ENCODE results near the gene PWWP2B.

Gene PWWP2B

DNA sequence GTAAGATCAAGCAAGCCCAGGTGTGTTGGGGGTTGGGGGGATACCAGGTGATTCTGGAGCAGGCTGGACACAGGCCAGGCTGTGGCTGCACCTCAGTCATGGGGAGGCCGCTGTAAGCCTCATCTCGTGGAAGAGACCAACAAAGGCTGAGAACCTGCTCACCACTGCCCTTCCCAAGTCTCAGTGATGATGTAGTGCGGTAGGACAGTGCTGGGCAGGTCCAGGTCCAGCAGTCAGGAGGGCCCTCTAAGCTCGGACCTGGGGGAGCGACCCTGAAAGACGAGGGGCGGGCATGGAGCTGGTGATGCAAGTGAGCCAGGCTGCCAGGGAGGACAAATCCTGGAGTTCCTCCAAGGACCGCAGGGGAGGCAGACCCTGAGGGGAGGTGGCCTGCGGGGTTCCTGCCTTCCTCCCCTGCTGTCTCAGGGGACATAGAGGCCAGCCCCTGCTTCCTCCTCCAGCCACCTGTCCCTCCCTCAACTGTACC lies 3.3 kb upstream of the PWWP2B start:
- DNase-seq (no peak), ATAC-seq (no peak)
- no peaks in the 10 kb centered on the region for H3K27me3 Mint-ChIP-seq
- H3K4me3 Mint-ChIP-seq = no peak overlapping the region
- H3K27ac Mint-ChIP-seq = peak overlapping the region in 1 of 2 donors; percentile 75
- H3K9me3 Mint-ChIP-seq = peaks cover 9 to 12% of the 10 kb centered on the region in 2 donors
- H3K4me1 Mint-ChIP-seq = peaks cover 37% of the 10 kb centered on the region

DNA sequence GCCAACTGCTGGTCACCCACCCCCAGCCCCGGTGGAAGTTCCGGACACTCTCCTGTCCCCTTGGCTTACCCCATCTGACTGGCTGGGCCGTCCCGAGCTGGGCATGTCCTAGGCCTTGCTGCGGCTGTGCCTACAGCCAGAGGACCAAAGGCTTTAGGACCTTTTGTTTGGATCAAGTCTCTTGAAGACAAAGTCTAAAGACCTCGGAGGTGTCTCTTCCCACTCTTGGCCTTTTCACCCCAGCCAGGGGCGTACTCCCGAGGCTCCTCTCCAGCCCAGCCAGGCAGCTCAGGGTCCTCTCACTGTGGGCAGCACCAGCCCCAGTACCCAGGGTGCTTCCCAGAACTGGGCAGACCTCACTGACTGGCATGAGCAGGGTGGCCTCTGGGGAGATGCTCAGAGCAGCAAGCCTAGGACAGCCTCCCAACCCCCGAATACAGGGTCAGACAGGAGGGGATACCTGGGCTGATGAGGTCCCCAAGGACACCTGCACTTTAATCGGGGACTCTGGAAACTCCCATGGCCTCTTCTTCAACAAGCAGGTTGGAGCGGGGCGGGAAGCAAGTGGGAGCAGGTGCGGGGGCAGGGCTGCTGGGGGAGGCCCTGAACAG lies 2.7 kb upstream of the PWWP2B start:
- Mint-ChIP-seq H3K27ac (peak overlapping the region in 1 of 2 donors; percentile 10), H3K9me3 (peaks cover 9 to 12% of the 10 kb centered on the region in 2 donors), H3K4me3 (peak overlapping the region in 1 of 2 donors; percentile 19), H3K27me3 (no peaks in the 10 kb centered on the region), H3K4me1 (peaks cover 40% of the 10 kb centered on the region)
- ATAC-seq = no peak
- DNase-seq = no peak

DNA sequence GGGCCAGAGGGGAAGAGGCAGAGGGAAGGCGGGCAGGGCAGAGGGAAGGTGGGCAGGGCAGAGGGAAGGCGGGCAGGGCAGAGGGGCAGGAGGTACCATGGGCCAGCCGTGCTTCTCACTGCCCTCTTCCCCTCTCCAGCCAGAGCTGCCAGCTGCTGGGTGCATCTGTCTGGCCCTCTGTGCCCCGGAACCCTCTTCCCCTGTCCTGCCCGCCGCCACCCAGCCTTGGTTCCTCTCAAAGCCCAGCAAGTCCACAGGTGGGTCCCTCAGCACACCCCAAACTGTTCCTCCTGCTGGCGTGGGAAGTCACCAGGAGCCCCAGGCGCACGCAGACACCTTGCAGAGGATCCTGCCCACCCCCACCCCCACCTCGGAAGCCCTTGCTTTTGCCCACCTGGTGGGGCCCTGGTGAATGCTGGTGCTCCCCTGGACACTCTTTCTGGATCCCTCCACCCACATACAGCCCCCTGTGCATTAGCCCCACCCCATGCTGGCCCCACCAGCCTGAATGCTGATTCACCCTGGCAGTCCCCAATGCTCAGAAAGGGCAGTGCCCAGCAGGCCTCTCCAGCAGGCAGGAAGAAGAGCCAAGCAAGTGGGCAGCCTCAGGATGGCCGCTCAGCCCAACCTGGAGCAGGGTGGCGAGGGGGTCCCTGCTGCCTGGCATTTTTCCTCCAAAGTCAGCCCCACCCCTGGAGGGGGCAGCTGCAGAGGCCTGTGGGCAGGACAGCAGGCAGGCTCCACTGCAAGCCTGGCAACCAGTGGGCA lies 1.9 kb upstream of the PWWP2B start:
- ATAC-seq = no peak
- H3K4me1 Mint-ChIP-seq = peaks cover 44% of the 10 kb centered on the region
- peaks cover 9 to 12% of the 10 kb centered on the region in 2 donors for H3K9me3 Mint-ChIP-seq
- H3K27ac Mint-ChIP-seq = no peak overlapping the region
- no peak for DNase-seq
- H3K27me3 Mint-ChIP-seq = no peaks in the 10 kb centered on the region
- peak overlapping the region; percentile 19 to 49 for H3K4me3 Mint-ChIP-seq

DNA sequence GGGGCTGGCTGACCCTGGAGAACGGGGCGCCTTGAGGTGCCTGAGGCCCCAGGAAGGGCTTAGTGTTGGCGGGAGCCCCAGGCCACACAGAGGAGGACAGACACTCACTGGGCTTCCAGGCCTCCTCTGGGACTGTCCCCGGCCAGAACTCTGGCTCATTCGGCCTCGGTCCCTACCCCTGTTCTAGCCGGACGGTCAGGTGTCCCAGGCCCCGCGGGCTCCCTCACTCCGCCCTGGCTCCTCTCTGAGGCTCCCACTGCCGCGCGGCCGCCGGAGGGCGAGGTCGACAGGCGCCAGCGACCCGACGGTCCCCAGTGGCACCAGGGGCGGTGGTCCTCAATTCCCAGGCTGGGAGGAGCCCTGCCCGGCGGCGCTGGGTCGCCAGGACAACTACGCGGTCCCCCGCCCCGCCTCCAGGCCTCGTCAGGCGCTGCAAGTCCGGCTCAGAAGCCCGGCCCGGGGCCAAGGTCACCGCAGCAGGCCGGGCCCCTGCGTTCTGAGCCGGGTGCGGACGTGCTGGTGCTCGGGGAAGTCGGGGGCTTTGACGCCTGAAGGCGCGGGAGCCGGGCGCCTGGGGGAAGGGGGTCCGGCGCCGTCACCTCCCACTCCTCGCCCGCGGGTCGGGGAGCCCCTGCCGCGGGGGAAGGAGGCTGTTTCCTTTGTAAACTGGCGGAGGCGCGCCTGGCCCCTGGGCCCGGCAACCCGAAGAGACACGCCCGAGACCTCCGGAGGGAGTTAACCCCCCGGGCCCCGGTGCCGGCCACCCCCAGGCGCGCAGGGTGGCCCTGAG lies 1.1 kb upstream of the PWWP2B start:
- Mint-ChIP-seq H3K4me3 (peak overlapping the region in 1 of 2 donors; percentile 49), H3K27ac (no peak overlapping the region), H3K27me3 (no peaks in the 10 kb centered on the region), H3K4me1 (peaks cover 51% of the 10 kb centered on the region), H3K9me3 (peaks cover 9 to 12% of the 10 kb centered on the region in 2 donors)
- peak; percentile 3 for ATAC-seq
- DNase-seq = no peak

DNA sequence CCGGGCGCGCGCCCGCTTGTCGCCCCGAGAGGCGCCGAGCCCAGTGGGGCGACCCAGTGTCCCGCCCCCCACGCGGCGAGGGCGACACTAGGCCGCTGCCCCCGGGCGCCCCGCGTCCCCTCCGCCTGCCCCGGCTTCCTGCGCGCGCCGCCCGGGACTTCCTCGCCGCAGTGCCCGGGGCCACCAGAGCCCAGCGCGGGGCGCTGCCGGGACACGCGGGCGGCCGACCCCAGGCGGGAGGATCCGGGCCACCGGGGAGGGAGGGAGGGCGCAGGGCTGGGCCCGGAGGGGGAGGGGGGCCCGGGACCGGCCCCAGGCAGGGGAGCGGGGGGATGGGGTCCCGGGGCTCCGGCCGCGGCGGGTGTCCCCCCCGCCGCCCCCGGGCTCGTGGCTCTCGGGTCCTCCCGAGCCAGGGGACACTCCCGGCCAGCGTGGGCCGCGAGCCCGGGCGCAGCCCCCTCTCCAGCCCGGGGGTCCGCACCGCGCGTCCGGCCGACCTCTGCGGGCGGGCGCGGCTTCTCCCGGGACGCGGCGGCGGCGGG lies 435 bp upstream of the PWWP2B start:
- peaks cover 51% of the 10 kb centered on the region for H3K4me1 Mint-ChIP-seq
- H3K27me3 Mint-ChIP-seq = no peaks in the 10 kb centered on the region
- no peak overlapping the region for H3K27ac Mint-ChIP-seq
- no peak overlapping the region for H3K4me3 Mint-ChIP-seq
- DNase-seq (peak; percentile 71), ATAC-seq (peak; percentile 73)
- H3K9me3 Mint-ChIP-seq = peaks cover 9 to 12% of the 10 kb centered on the region in 2 donors

DNA sequence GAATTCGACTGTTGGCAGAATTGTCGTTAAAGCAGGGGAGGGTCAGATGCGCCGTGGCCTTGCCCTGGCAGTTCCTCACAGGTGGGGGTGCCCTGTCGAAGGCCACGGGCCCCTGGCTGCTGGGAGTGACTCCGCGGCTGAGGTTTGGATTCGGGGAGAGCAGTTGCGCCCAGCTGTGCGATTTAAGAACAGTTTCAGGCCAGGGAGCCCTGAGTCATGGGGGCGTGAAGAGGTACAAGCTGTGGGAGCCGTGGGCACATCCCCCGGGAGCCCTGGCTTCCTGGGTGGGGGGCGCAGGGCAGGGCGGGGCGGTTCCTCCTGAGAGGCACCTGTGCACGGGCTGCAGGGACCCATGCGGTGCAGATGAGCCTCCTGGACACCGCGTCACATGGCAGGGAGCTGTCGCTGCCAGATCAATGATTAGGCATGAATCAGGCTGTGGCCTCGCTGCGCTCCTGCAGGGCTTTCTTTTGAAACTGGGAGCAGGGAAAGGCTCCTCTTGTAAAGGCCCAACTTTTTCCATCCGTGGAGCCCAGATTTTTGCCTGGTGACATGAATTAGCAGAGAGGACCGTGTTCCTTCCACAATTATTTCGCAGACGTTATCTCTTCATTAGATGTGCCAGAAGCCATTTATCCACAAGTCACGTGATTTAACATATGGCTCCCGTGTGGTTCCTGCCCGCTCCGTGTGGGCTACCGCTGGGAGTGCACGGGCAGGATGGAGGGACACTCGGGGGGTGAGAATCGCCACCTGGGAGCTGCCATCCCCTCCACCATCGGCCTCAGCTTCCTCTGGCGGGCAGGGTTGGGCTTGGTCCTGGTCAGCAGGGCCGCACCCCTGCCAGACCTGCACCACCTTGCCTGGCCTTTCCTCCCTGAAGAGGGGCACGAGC lies 918 bp downstream of the PWWP2B start:
- DNase-seq (peak in 1 of 2 donors; percentile 57), ATAC-seq (peak; percentile 45)
- Mint-ChIP-seq H3K27ac (peak overlapping the region in 1 of 2 donors; percentile 42), H3K9me3 (no peaks in the 10 kb centered on the region), H3K4me1 (peaks cover 51% of the 10 kb centered on the region), H3K4me3 (peak overlapping the region; percentile 79 to 90), H3K27me3 (no peaks in the 10 kb centered on the region)

DNA sequence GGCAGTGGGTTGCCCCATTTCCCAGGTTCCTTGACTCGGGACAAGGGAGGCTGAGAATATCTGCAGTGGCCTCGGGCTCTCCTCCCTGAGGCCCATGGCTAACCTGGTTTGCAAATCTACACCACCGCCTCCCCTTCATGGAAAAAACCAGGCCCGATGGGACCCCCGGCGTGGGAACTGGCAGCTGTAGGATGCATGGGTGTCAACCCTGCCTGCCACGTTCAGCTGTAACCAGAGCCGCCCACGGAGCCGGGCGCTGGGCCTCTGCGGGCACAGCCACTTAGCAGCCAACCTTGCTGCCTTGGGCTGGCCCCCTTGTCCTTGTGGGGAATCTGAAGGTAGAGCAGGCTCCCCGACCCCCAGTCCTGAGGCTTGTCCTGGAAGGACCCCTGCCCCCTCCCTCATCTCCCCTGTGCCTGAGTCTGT lies 1.6 kb downstream of the PWWP2B start:
- peaks cover 51% of the 10 kb centered on the region for H3K4me1 Mint-ChIP-seq
- ATAC-seq (no peak), DNase-seq (no peak)
- no peak overlapping the region for H3K4me3 Mint-ChIP-seq
- H3K27ac Mint-ChIP-seq = peak overlapping the region in 1 of 2 donors; percentile 57
- H3K27me3 Mint-ChIP-seq = no peaks in the 10 kb centered on the region
- H3K9me3 Mint-ChIP-seq = no peaks in the 10 kb centered on the region

DNA sequence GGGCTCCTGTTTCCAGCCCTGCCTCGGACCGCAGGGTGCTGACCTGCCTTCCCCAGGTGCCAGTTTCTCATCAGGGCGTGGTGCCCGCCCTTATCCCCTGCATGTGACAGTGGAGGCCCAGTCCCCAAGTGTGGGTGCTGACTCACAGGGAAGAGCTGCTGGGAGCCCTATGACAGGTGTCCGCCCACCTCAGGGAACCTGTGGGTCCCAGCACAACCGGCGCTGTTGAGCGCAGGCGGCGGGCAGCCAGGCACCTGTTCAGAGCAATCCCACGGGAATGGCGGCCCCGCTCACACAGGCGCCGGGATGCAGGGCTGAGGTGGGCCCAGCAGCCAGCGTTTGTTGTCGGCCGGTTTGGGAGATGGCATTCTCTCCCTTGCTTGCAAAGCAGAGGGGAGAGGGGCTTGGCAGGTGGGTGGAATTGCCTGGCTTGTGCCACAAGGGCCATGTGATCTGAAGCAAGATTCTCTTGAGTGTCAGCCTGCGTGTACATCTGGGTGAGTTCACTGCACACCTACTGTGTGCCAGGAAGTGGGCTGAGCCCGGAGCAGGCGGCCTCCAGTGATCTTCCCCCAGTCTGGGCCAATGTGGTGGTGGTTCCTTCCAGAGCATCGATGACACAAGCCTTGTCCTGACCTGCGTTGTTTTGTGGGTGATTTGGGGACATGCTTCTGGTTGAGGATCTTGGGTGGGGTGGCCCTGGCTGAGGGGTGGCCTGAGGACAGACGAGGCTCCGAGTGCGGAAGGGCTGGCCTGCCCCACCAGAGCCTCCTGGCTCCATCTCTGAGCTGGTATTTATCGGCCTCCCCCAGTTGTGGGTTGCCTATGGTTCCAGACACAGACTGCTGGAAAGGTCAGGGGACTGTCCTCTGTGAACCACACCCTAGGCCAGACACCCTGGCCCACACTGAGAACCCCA lies 2.4 kb downstream of the PWWP2B start:
- Mint-ChIP-seq H3K27ac (peak overlapping the region in 1 of 2 donors; percentile 74), H3K4me3 (no peak overlapping the region)

DNA sequence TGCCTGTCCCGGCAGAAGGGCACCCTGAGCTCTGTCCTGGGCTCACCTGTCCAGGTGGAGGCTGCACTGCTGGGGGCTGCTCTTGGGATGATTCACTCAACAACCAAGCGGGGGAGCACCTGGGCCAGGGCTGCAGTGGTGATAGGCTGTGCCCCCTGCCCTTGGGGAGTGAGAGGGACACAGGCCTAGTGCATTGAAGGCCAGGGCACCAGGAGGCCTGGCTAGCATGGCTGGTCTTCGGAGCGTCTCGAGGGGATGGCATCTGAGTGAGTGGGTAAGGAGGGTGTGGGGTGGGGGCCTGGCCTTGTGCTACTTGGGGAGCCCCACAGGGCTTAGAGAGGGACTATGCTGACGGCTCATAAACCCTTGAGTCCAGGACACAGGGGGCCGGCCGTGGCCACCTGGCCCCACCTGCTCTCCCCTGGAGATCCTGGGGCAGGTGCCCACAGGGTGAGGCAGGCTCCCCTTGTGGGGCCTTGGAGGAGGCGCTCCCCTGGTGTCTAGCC lies 3.1 kb downstream of the PWWP2B start:
- Mint-ChIP-seq H3K27me3 (no peaks in the 10 kb centered on the region), H3K27ac (peak overlapping the region in 1 of 2 donors; percentile 37), H3K9me3 (no peaks in the 10 kb centered on the region), H3K4me1 (peaks cover 39% of the 10 kb centered on the region), H3K4me3 (no peak overlapping the region)
- ATAC-seq (no peak), DNase-seq (no peak)

More for the DNA sequence above, 2.4 kb downstream of the PWWP2B start:
- H3K9me3 Mint-ChIP-seq = no peaks in the 10 kb centered on the region
- H3K4me1 Mint-ChIP-seq = peaks cover 46% of the 10 kb centered on the region
- DNase-seq = no peak
- H3K27me3 Mint-ChIP-seq = no peaks in the 10 kb centered on the region
- no peak for ATAC-seq

DNA sequence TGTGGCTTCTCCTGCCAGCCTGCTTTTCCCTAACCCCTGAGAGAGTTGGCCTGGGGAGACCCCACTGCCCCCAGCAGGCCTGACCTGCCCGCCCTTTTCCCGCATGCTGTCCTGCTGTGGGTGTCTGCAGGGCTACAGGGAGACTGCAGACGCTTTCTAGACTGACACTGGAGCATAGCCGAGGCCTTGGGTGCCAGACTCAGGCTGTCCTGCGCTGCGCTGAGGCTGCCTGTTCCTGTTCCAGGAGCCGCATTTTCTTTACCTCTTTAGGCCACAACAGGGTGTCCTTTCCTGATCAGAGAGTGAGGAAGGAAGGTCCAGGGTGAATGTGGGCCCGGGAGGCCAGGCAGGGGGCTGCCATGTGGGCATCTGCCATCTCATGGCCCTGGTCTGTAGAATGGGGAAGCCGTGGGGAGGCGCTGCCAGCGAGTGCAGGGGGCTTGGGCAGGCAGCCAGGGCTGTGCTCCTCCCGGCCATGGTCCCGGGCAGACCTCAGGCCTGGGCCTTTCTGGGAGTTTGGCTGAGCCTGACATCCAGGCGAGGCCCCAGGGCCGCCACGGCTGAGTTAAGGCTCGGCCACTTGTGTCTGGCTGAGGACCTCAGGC lies 3.6 kb downstream of the PWWP2B start:
- Mint-ChIP-seq H3K4me1 (peaks cover 35% of the 10 kb centered on the region), H3K9me3 (no peaks in the 10 kb centered on the region), H3K4me3 (peak overlapping the region in 1 of 2 donors; percentile 45), H3K27ac (peak overlapping the region; percentile 55 to 86), H3K27me3 (no peaks in the 10 kb centered on the region)
- ATAC-seq (no peak), DNase-seq (no peak)

DNA sequence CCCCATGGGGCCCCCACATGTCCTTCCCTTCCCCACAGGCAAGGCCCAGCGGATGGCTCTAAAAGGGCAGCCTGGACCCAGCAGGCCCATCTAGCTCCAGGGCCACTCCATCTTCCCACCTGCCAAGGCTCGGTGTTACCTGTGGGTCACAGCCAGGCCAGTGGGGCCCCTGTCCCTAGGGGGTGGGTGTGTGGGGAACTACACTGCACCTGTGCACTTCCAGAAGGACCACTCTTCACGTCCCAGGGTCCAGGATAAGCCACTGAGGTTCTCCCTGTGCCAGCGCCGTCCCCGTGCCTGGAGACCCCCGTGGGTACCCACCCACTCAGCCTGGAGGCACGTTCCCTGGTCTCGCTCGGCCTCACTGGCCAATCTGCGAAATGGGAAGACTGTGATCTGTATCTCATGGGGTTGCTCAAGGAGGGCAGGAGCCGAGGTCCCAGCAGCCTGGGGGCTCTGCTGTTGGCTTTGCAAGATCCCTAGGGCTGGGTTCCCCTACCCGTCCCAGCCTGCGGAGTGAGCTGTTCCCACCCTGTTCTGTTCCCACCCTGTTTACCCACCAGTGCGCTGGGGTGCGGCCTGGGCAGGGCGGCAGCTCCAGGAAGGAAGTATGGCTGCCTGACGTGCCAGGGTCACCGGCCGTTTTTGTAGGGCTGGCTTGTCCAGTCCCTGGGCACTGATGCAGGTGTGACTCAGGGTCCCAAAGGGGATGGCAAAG lies 4.6 kb downstream of the PWWP2B start:
- no peak for ATAC-seq
- no peak overlapping the region for H3K4me3 Mint-ChIP-seq
- DNase-seq = no peak
- no peak overlapping the region for H3K27ac Mint-ChIP-seq
- H3K9me3 Mint-ChIP-seq = no peaks in the 10 kb centered on the region
- H3K27me3 Mint-ChIP-seq = no peaks in the 10 kb centered on the region
- peaks cover 35% of the 10 kb centered on the region for H3K4me1 Mint-ChIP-seq

DNA sequence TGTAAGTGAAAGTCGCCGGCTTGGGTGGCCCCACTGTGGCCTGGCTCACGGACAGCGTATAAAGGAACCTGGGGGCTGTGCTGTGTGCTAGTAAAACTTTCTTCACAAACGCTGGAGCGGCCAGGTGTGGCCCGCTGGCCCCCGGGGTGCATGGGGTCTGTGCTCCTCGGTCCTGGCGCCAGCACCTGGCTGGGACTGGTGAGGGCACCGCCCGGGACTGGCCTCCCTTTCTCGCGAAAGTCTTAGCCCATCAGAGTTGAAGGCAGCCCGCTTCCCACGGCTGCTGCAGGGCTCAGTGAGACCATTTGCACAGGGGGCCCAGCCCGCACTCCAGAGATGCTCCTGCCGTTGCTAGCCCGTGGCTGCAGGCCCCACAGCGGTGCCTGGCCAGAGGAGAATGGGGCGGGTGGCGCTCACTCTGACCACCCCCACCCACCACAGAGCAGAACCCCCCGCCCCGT lies 5.8 kb downstream of the PWWP2B start:
- Mint-ChIP-seq H3K4me1 (peaks cover 35% of the 10 kb centered on the region), H3K4me3 (no peak overlapping the region), H3K27me3 (no peaks in the 10 kb centered on the region), H3K9me3 (no peaks in the 10 kb centered on the region), H3K27ac (no peak overlapping the region)
- ATAC-seq (no peak), DNase-seq (no peak)
